WI38 (cell line): Measurements from ENCODE around the gene TRIM33.
"Not testable (repeated sequence)": the region's sequence is repeated elsewhere in the genome, so short reads cannot be mapped to it uniquely, and the experiment has no call there.

Experiments used
- H3K4me3 ChIP-seq: 2 replicates; pipeline ENCODE4 v1.5.1; 2011; ENCODE audit warnings: low read depth, mild to moderate bottlenecking, control low read depth, low read length
- TF ChIP-seq, protein P1 (sequence below): IDR thresholded peaks from 2 replicates; pipeline ENCODE4 v1.5.1; 2012; ENCODE audit warnings: low read depth, mild to moderate bottlenecking, control low read depth, low read length

Gene TRIM33

DNA sequence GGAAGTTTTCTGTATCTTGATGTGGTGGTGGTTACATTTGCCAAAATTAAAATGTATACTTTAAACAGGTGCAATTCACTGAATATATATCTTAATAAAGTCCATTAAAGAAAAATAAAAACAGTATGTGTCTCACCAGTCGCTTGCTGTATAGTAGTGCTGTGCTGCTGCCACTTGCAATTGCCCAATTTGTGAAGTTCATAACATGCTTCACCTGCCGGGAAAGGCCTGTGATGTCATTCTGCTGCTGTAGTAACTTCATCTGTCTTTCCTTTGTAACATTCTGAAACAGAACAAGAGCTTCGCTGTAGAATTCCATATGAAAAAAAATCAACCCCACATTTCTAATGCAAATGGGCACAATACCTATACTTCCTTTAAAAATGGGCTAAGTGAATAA lies 83.4 kb downstream of the TRIM33 start:
- TF ChIP-seq, protein P1, sequence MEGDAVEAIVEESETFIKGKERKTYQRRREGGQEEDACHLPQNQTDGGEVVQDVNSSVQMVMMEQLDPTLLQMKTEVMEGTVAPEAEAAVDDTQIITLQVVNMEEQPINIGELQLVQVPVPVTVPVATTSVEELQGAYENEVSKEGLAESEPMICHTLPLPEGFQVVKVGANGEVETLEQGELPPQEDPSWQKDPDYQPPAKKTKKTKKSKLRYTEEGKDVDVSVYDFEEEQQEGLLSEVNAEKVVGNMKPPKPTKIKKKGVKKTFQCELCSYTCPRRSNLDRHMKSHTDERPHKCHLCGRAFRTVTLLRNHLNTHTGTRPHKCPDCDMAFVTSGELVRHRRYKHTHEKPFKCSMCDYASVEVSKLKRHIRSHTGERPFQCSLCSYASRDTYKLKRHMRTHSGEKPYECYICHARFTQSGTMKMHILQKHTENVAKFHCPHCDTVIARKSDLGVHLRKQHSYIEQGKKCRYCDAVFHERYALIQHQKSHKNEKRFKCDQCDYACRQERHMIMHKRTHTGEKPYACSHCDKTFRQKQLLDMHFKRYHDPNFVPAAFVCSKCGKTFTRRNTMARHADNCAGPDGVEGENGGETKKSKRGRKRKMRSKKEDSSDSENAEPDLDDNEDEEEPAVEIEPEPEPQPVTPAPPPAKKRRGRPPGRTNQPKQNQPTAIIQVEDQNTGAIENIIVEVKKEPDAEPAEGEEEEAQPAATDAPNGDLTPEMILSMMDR, result no peak
- H3K4me3 ChIP-seq, result no peak overlapping the region

GRCh38 chr1:114423455-114423854 lies 87.5 kb downstream of the TRIM33 start:
- TF ChIP-seq, protein P1, result no peak
- no peak overlapping the region for H3K4me3 ChIP-seq

GRCh38 chr1:114418948-114419347 lies 92.1 kb downstream of the TRIM33 start:
- H3K4me3 ChIP-seq, result not testable (repeated sequence)

DNA sequence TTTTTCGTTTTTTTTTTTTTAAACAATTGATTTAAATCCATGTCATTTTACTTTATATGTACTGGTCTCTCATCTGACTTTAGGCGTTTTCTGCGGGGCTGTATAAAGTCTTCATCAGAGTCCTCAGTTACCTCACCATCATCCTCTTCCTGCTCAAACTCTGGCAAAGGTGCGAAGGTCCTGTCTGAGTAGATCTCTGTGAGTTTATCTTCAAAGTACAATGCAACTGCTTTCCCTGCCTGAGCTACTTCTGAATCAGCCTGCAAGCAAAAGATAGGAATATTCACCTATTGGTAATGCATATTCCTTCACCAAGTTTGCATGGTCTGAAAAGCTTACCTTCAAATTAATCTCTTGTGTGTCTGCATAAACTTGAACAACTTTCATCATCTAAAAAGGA lies 113.4 kb downstream of the TRIM33 start:
- TF ChIP-seq, protein P1, result no peak

GRCh38 chr1:114395863-114396262 lies 115.1 kb downstream of the TRIM33 start:
- TF ChIP-seq, protein P1, result no peak
- H3K4me3 ChIP-seq, result no peak overlapping the region

More for the DNA sequence above, 113.4 kb downstream of the TRIM33 start:
- H3K4me3 ChIP-seq, result no peak overlapping the region

- no peak overlapping the region for H3K4me3 ChIP-seq
- TF ChIP-seq, protein P1, result no peak
These were observed 120.0 kb downstream of the TRIM33 start for GRCh38 chr1:114390960-114391359.

DNA sequence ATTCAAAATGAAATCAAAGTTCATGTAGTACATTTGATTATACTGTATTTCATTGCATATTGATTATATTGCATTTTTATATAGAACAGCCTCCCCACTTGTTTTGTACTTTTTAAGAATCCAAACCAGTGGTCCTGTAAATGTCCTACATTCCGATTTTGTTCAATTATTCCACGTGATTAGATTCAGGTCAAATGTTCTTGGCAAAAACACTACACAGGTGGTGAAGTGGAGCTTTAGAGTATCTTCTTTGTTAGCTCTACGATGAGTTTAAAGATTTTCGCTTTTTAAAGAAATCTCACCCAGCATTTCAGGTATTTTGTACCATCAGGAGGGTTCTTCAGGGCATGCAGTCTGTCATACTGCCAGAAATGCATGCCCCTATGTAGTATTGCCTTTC lies 120.6 kb downstream of the TRIM33 start:
- TF ChIP-seq, protein P1, result no peak
- no peak overlapping the region for H3K4me3 ChIP-seq

GRCh38 chr1:114388432-114389003 lies 122.5 kb downstream of the TRIM33 start:
- TF ChIP-seq, protein P1, result no peak
- no peak overlapping the region for H3K4me3 ChIP-seq

- H3K4me3 ChIP-seq, result not testable (repeated sequence)
These were observed 123.4 kb downstream of the TRIM33 start for GRCh38 chr1:114387585-114387984.
